A673 (cell line): Measurements from ENCODE around the gene CEP131.

ENCODE experiments used
- CTCF ChIP-seq: fragments of 300-800, 200-600 bp; sonication (generic); conservative IDR thresholded peaks from 2 replicates; pipeline ENCODE4 v1.5.1; 2017; ENCODE audit warnings: low read depth, mild to moderate bottlenecking, antibody characterized with exemption, low read length, moderate library complexity, mixed read lengths
- EZH2 ChIP-seq: fragments of 200-600 bp; sonication (generic); IDR thresholded peaks from 2 replicates; pipeline ENCODE4 v1.6.1; 2017; ENCODE audit warnings: borderline replicate concordance, low read depth, mild to moderate bottlenecking, mixed read lengths, antibody characterized with exemption, low read length; ENCODE audit not compliant: poor library complexity, severe bottlenecking

- no peak for TF ChIP-seq CTCF
- no peak for TF ChIP-seq EZH2
These were observed 13.6 kb downstream of the CEP131 start for GRCh38 chr17:81209141-81209540.
